Hindlimb muscle (tissue), 1 donor: ENCODE measurements around the gene KCND2. TPM values are rescaled to one million over a fixed set of nuclear protein-coding genes. Genes with fewer than 3 reads are reported as not detected.

ENCODE experiments used
- DNase-seq: peaks from one replicate; pipeline ENCODE4 v3.0.0-alpha.2; 2013
- polyA plus RNA-seq: library from polyadenylated mRNA; unstranded; fragments of 120-200 nt; gene quantifications from one replicate; pipeline ENCODE4 v1.2.1, GENCODE V29; 2013; ENCODE audit not compliant: insufficient read length

The KCND2 gene
- polyA plus RNA-seq, 1 donor: 0.83 TPM

GRCh38 chr7:120412139-120413050 lies 139.4 kb downstream of the KCND2 start:
- DNase-seq: peak; percentile 76

GRCh38 chr7:120413164-120413563 lies 140.2 kb downstream of the KCND2 start:
- DNase-seq: no peak

- DNase-seq: no peak
Measured at GRCh38 chr7:120417244-120417979, 144.4 kb downstream of the KCND2 start.

GRCh38 chr7:120421151-120421651 lies 148.2 kb downstream of the KCND2 start:
- DNase-seq: no peak

- no peak for DNase-seq
Measured at GRCh38 chr7:120431016-120431415, 158.0 kb downstream of the KCND2 start.

- DNase-seq: no peak
Measured at GRCh38 chr7:120436487-120437060, 163.6 kb downstream of the KCND2 start.

GRCh38 chr7:120441850-120442249 lies 168.9 kb downstream of the KCND2 start:
- no peak for DNase-seq

GRCh38 chr7:120442838-120443237 lies 169.9 kb downstream of the KCND2 start:
- DNase-seq: no peak

- DNase-seq: no peak
Measured at GRCh38 chr7:120444650-120445049, 171.7 kb downstream of the KCND2 start.

- no peak for DNase-seq
Measured at GRCh38 chr7:120445276-120445675, 172.3 kb downstream of the KCND2 start.

- no peak for DNase-seq
Measured at GRCh38 chr7:120452665-120453064, 179.7 kb downstream of the KCND2 start.

GRCh38 chr7:120456699-120457098 lies 183.7 kb downstream of the KCND2 start:
- no peak for DNase-seq

- no peak for DNase-seq
Measured at GRCh38 chr7:120460949-120461348, 188.0 kb downstream of the KCND2 start.

- DNase-seq: no peak
Measured at GRCh38 chr7:120462991-120463390, 190.0 kb downstream of the KCND2 start.

GRCh38 chr7:120464104-120464503 lies 191.1 kb downstream of the KCND2 start:
- DNase-seq: no peak

- no peak for DNase-seq
Measured at GRCh38 chr7:120467676-120468075, 194.7 kb downstream of the KCND2 start.

GRCh38 chr7:120468611-120469010 lies 195.6 kb downstream of the KCND2 start:
- no peak for DNase-seq

GRCh38 chr7:120472892-120473291 lies 199.9 kb downstream of the KCND2 start:
- DNase-seq: no peak

GRCh38 chr7:120473352-120473751 lies 200.4 kb downstream of the KCND2 start:
- DNase-seq: no peak

- DNase-seq: no peak
Measured at GRCh38 chr7:120475994-120476393, 203.0 kb downstream of the KCND2 start.

- no peak for DNase-seq
Measured at GRCh38 chr7:120480472-120480871, 207.5 kb downstream of the KCND2 start.

GRCh38 chr7:120480930-120481329 lies 208.0 kb downstream of the KCND2 start:
- no peak for DNase-seq

- DNase-seq: no peak
Measured at GRCh38 chr7:120486164-120486563, 213.2 kb downstream of the KCND2 start.
